ENCODE measurements around the gene IL11RA. TPM values are rescaled to one million over a fixed set of nuclear protein-coding genes. Genes with fewer than 3 reads are reported as not detected.

IL11RA gene
- total RNA-seq, 1 donor from 2014 or later = 64.5 TPM

- intact Hi-C loops (cut with micrococcal nuclease) = loop anchor here (1.0 to 10.0 kb wide), 4 partner anchors 9 to 1026 kb away; partner anchors contain the start of genes CCDC107, DCTN3, RMRP and RPP25L
These were observed 23.1 kb upstream of the IL11RA start, which contains the start of gene ARID3C for GRCh38 chr9:34628656-34629490. Gene ARID3C, minus strand, starts transcription at chr9:34629066. Its CDS starts 1,052 bp downstream, at chr9:34628014.

DNA sequence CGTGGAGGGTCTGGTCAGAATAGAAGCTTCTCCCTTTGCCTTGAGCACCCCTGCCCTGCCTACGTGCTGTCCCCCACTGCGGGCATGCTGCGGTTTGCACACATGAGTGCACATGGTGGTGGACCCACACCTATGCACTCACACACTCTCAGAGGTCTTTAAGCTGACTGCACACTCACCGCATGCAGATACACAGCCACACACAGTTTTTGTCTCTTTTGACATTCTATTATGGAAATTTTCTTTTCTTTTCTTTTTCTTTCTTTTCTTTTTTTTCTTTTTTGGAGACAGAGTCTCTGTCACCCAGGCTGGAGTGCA is 22.5 kb upstream of the IL11RA start:
- intact Hi-C loops (cut with micrococcal nuclease) = loop anchor here (1.0 to 10.0 kb wide), 3 partner anchors 17 to 1025 kb away; partner anchors contain the start of genes CCDC107, RMRP, RPP25L and SIT1

GRCh38 chr9:34630402-34631154 is 21.4 kb upstream of the IL11RA start:
- intact Hi-C loops (cut with micrococcal nuclease) = loop anchor here (10.0 kb wide), 1 partner anchor 506 kb away; the partner anchor contains the start of gene DCAF12

- intact Hi-C loops (cut with micrococcal nuclease) = loop anchor here (10.0 kb wide), 1 partner anchor 508 kb away; the partner anchor contains the start of gene DCAF12
These were observed 18.8 kb upstream of the IL11RA start for GRCh38 chr9:34633166-34633565.

DNA sequence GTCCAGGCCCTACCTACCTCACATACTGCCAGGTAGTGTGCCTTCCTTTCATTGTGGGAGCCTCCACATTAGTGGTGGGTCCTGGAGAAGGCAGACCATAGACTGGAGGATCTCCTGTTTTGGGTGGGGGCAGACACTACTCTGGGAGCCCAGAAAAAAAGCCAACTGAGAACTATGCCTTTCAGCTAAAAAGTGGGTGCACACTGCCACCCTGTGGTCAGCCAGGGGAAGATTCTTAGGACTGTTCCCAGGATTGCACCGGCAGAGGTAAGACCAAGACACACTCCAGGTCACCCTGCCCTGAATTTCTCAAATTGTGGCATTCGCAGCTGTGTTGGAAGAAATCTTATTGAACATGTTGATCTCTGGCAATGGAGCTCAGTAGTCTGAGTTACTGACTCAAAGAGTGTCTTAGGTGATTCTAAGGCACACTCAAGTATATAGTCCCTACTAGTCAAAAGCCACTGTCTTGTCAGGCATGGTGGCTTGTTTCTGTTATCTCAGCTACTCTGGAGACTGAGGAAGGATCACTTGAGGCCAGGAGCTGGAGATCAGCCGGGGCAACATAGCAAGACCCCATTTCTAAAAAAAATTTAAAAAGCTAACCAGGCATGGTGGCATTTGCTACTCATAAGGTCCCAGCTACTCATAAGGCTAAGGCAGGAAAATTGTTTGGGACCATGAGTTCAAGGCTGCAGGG is 18.0 kb upstream of the IL11RA start:
- intact Hi-C loops (cut with micrococcal nuclease) = loop anchor here (1.0 to 10.0 kb wide), 10 partner anchors 14 to 509 kb away; partner anchors contain the start of genes DCAF12, DCTN3, DNAI1 and FAM219A

DNA sequence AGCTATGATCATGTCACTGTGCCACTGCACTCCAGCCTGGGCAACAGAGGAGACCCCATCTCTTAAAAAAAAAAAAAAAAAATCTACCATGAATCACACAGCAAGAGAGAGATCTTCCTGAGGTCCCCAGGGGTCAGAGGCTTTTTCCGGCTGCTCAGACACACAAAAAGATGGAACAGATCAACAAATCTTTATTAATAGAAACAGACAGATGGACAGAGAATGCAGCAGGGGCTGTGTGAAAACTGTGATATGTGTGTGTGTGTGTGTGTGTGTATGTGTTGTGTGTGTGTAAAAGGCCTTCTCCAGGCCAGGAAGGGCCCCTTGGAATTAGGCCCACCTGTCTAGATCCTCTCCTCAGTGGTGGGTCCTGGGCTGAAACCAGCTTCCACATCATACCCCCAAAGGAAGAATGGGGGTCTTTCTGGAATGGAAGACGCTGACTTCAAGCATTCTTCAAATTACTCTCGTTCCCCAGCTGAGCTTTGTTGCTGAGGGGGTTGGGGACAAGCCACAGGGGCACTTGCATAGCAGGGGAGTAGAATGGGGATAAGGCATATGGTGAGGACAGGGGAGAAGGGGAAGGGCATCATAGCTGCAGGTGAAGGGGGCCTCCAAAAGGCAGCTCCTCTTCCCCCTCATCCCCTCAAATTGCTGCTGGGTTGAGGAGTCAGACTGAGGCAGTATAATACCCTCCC is 17.3 kb upstream of the IL11RA start:
- intact Hi-C loops (cut with micrococcal nuclease) = loop anchor here (1.0 to 10.0 kb wide), 11 partner anchors 14 to 1098 kb away; partner anchors contain the start of genes CREB3, DCAF12, DCTN3 and DNAI1

- intact Hi-C loops (cut with micrococcal nuclease) = loop anchor here (5.0 to 10.0 kb wide), 2 partner anchors 511 to 1097 kb away; partner anchors contain the start of genes CREB3, DCAF12 and TLN1
These were observed 16.4 kb upstream of the IL11RA start for GRCh38 chr9:34635556-34635955.

- intact Hi-C loops (cut with micrococcal nuclease) = loop anchor here (1.0 to 10.0 kb wide), 5 partner anchors 257 to 1095 kb away; partner anchors contain the start of genes CREB3, DCAF12, KIF24 and MYORG
These were observed 15.1 kb upstream of the IL11RA start for GRCh38 chr9:34636791-34637355.

DNA sequence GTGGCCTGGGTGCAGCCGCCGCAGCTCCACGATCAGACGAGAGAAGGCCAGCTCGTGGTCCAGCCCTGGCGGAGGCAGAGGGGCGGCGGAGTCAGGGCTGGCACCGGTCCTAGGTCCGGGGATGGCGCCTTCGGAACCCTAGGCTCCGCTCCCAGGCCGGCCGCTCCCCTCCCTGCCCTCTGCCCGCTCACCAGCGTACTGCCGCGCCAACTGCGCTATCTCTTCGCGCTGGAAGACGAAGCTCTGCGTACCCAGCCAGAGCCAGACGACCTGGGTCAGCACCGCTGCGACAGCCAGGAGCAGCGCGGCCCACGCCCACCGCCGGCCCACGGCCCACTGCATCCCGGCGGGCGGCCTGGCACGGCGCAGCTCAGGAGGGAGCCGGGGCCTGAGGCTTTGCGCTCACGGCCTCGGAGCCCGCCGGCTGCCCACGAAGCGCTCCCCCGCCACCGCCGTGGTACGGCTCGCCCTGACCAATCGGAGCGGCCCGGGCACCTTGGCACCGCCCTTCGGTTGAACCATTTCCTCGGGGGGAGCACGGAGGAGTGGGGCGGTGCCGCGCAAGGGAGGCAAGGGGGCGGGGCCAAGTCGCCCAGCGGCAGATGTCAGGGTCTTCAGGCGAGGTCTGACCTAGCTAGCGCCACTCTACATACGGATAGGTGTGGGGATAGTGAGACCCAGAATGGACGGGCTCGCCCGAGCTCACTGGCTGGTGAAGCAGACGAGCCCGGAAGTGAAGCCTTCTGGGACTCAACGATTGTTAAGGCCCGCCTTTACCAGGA is 14.4 kb upstream of the IL11RA start, which contains the start of gene SIGMAR1:
Gene SIGMAR1 (minus strand): TSS at position 432 of the 782 bp plus-strand sequence. CDS start 90 bp downstream, at position 342.
- intact Hi-C loops (cut with micrococcal nuclease) = loop anchor here (1.0 to 10.0 kb wide), 7 partner anchors 9 to 1095 kb away; partner anchors contain the start of genes CREB3, DCAF12, GALT and KIF24

DNA sequence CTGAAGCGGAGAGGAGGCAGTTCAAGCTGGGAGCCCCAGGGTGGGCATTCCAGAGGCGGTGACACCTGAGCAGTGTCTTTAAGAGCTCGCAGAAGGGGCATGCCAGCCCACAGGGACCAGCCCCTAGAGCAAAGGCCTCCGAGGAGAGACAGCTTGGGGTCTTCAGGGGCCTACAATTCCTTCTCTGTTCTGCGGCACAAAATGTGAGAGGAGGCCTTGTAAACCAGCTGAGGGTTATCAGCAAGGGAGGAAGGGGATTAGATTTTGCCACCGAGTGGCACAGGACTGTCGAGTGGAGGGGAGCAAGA is 13.9 kb upstream of the IL11RA start:
- intact Hi-C loops (cut with micrococcal nuclease) = loop anchor here (1.0 to 10.0 kb wide), 4 partner anchors 8 to 1094 kb away; partner anchors contain the start of genes CREB3, DCAF12, GALT and TLN1

- intact Hi-C loops (cut with micrococcal nuclease) = loop anchor here (5.0 to 10.0 kb wide), 2 partner anchors 515 to 1093 kb away; partner anchors contain the start of genes CREB3, DCAF12 and TLN1
These were observed 12.7 kb upstream of the IL11RA start for GRCh38 chr9:34639322-34639721.

- intact Hi-C loops (cut with micrococcal nuclease) = loop anchor here (10.0 kb wide), 1 partner anchor 1762 kb away; the partner anchor contains the start of gene RNF38
These were observed 9.3 kb upstream of the IL11RA start for GRCh38 chr9:34642679-34643078.

- intact Hi-C loops (cut with micrococcal nuclease) = loop anchor here (10.0 kb wide), 1 partner anchor 1760 kb away; the partner anchor contains the start of gene RNF38
These were observed 7.1 kb upstream of the IL11RA start for GRCh38 chr9:34644766-34645314.

DNA sequence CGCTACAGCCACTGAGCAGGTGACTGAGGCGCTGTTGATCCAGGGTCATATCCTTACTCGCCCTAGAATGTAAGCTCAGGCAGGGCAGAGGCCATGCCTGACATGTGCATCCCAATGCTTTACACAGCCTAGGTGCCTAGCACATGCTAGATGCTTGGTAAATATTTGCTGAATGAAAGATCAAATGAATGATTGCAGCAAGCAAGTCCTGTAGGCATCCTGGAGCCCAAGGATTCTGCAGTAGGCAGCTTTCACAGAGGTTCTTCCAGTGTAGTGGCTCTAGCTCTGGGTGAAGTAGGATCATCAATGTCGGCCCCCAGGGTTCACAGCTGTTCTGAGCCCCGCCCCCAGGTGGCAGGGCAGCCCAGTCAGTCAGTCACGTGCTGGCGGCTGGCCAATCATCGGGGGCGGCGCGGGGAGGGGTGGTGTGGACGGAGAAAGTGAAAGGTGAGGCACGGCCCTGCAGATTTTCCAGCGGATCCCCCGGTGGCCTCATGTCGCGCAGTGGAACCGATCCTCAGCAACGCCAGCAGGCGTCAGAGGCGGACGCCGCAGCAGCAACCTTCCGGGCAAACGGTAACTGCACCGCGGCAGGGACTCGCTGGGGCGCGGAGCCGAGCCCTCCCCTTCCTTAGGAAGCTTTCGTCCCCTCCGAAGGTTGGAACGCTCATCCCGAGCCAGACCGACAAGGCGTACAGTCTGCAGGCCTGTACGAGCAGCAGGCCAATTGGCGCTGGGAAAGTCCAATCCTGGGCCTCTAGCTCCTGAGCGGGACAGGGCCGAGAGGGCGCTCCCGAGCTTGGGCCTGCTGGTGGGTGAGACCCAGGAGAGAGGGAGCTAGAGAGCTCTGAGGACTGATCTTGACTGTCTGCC is 5.5 kb upstream of the IL11RA start, which contains the start of gene GALT:
Gene GALT (plus strand): TSS at position 465 of the 873 bp plus-strand sequence. CDS start 30 bp downstream, at position 495.
- intact Hi-C loops (cut with micrococcal nuclease) = loop anchor here (1.0 to 10.0 kb wide), 8 partner anchors 8 to 1758 kb away; partner anchors contain the start of genes DNAI1, DNAJB5, FAM219A and RNF38

- intact Hi-C loops (cut with micrococcal nuclease) = loop anchor here (2.0 to 10.0 kb wide), 2 partner anchors 464 to 1758 kb away; partner anchors contain the start of gene RNF38
These were observed 4.9 kb upstream of the IL11RA start for GRCh38 chr9:34647084-34647403.

- intact Hi-C loops (cut with micrococcal nuclease) = loop anchor here (2.0 to 10.0 kb wide), 2 partner anchors 463 to 1757 kb away; partner anchors contain the start of gene RNF38
These were observed 4.3 kb upstream of the IL11RA start for GRCh38 chr9:34647651-34648050.

- intact Hi-C loops (cut with micrococcal nuclease) = loop anchor here (10.0 kb wide), 1 partner anchor 1756 kb away; the partner anchor contains the start of gene RNF38
These were observed 3.3 kb upstream of the IL11RA start for GRCh38 chr9:34648673-34649072.
